HepG2 (cell line): ENCODE data around the gene TRIM2.

ENCODE experiments used
- ATF1 ChIP-seq: IDR thresholded peaks from 2 replicates; pipeline ENCODE4 v1.6.1; 2016; ENCODE audit warnings: mild to moderate bottlenecking, control low read depth
- ATF6 ChIP-seq: sonication (generic); formaldehyde crosslinking; conservative IDR thresholded peaks from 2 replicates; pipeline ENCODE4 v1.4.0; 2020; ENCODE audit warnings: missing genetic modification reagents
- BCL3 ChIP-seq: sonication (generic); formaldehyde crosslinking; IDR thresholded peaks from 2 replicates; pipeline ENCODE4 v1.5.1; 2020; ENCODE audit warnings: mild to moderate bottlenecking, missing genetic modification reagents, moderate library complexity
- CBFB ChIP-seq: sonication (generic); formaldehyde crosslinking; IDR thresholded peaks from 2 replicates; pipeline ENCODE4 v1.4.0; 2020; ENCODE audit warnings: missing genetic modification reagents
- GABPA ChIP-seq, 2 experiments: IDR thresholded peaks; 2 replicates each; pipeline ENCODE4 v1.6.1; 2011 to 2016; ENCODE audit warnings: low read depth in 2 of 2, low read length in 1 of 2, missing biosample characterization in 1 of 2, missing genetic modification characterization in 1 of 2
- HDAC6 ChIP-seq: fragments of 200-600 bp; sonication (generic); IDR thresholded peaks from 2 replicates; pipeline ENCODE4 v1.7.0; 2017; ENCODE audit warnings: mild to moderate bottlenecking, antibody characterized with exemption, low read length, low read depth
- HNRNPL ChIP-seq: fragments of 200-400 bp; formaldehyde crosslinking; IDR thresholded peaks from 2 replicates; pipeline ENCODE4 v1.6.1; 2017; ENCODE audit warnings: mild to moderate bottlenecking, low read depth, low read length
- NFIB ChIP-seq: sonication (generic); formaldehyde crosslinking; IDR thresholded peaks from 2 replicates; pipeline ENCODE4 v1.9.0; 2021; ENCODE audit warnings: missing genetic modification reagents, mild to moderate bottlenecking, borderline replicate concordance
- POLR2AphosphoS5 ChIP-seq: IDR thresholded peaks from 2 replicates; pipeline ENCODE4 v1.6.1; 2012; ENCODE audit warnings: low read depth, low read length
- REST ChIP-seq, 2 experiments: IDR thresholded peaks; 2 replicates each; pipeline ENCODE4 v1.6.1; 2011 to 2012; ENCODE audit warnings: low read length in 2 of 2, borderline replicate concordance in 1 of 2, low read depth in 1 of 2, mild to moderate bottlenecking in 1 of 2, moderate library complexity in 1 of 2
- SOX13 ChIP-seq, 3 experiments: fragments of 450-650 bp in 1 of 3; sonication (generic) in 1 of 3; formaldehyde crosslinking in 1 of 3; IDR thresholded peaks in 2 of 3; conservative IDR thresholded peaks in 1 of 3; 2 replicates each; pipeline versions ENCODE4 v1.5.0 to v1.6.1; 2016 to 2020; ENCODE audit warnings: antibody characterized with exemption in 1 of 3, mild to moderate bottlenecking in 1 of 3, missing compliant biosample characterization in 1 of 3, missing genetic modification reagents in 1 of 3, moderate library complexity in 1 of 3
- YY1 ChIP-seq: IDR thresholded peaks from 2 replicates; pipeline ENCODE4 v1.6.1; 2011; ENCODE audit warnings: low read length, low read depth, moderate library complexity, mild to moderate bottlenecking; ENCODE audit not compliant: insufficient read depth, insufficient replicate concordance
- ZNF263 ChIP-seq: sonication (generic); formaldehyde crosslinking; IDR thresholded peaks from 2 replicates; pipeline ENCODE4 v1.4.0; 2020; ENCODE audit warnings: missing genetic modification reagents

GRCh38 chr4:153186046-153186728, 18.1 kb upstream of the TRIM2 start:
- no peak for TF ChIP-seq REST (IDR thresholded peaks at IDR 0.05; ENCODE audit: borderline replicate concordance in 1 of 2, low read depth in 1 of 2, low read length in 2 of 2)
- TF ChIP-seq BCL3 (CRISPR knock-in tag) = no peak
- no peak for TF ChIP-seq GABPA (IDR thresholded peaks at IDR 0.05; ENCODE audit: low read depth, low read length)
- no peak for TF ChIP-seq GABPA (CRISPR knock-in tag; IDR thresholded peaks at IDR 0.05; ENCODE audit: low read depth)
- no peak for TF ChIP-seq NFIB
- no peak for TF ChIP-seq CBFB (CRISPR knock-in tag)
- TF ChIP-seq ATF1 = no peak
- TF ChIP-seq HDAC6 = no peak
- TF ChIP-seq YY1 = no peak
- TF ChIP-seq ATF6 (CRISPR knock-in tag) = no peak
- no peak for TF ChIP-seq SOX13 (IDR thresholded peaks at IDR 0.05)
- TF ChIP-seq SOX13 (CRISPR knock-in tag; conservative IDR thresholded peaks at IDR 0.05 in 1 of 2, IDR thresholded peaks at IDR 0.05 in 1 of 2) = no peak
- no peak for TF ChIP-seq HNRNPL
- no peak for TF ChIP-seq ZNF263 (CRISPR knock-in tag)
- TF ChIP-seq POLR2AphosphoS5 = no peak
